ENCODE results near the gene SLC9A5.

The SLC9A5 gene

DNA sequence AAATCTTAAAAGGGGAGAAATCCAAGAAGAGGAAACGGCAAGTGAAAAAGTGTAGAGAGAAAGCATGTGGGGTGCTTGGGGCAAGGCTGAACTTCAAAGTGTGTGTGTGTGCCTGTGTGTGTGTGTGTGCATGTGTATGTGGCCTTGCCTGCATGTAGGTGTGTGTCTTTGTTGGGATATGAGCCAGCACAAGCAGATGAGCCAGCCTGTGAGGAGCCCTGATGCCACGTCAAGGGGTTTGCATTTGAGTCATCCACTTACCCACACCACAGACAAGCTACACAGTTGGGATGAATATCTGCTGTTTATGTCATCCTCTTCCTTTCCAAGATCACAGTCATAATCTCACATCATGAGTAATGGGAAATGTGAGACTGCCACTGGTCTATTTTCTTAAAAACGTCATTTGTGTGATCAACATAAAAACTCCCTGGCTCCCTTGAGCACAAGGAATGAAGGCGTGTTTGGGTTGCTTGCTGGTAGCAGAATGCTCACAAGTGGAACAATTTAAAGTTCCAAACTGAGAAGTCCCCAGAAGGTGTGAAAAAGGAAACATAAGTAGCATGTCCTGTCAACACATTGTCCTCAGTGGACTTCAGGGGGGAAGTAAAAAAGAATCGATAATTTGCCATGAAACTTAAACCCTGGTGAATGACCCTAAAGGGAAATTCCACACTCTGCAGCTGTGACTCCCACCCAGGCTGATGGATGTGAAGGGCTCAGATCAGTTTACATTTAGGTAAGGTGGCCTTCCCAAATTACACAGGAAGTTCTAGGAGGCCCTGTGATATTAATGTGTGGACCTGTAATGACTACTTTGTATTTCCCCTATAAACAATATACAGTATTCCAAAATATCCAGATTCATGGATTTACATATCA, 63.1 kb downstream of the SLC9A5 start:
- TF ChIP-seq, protein P1, sequence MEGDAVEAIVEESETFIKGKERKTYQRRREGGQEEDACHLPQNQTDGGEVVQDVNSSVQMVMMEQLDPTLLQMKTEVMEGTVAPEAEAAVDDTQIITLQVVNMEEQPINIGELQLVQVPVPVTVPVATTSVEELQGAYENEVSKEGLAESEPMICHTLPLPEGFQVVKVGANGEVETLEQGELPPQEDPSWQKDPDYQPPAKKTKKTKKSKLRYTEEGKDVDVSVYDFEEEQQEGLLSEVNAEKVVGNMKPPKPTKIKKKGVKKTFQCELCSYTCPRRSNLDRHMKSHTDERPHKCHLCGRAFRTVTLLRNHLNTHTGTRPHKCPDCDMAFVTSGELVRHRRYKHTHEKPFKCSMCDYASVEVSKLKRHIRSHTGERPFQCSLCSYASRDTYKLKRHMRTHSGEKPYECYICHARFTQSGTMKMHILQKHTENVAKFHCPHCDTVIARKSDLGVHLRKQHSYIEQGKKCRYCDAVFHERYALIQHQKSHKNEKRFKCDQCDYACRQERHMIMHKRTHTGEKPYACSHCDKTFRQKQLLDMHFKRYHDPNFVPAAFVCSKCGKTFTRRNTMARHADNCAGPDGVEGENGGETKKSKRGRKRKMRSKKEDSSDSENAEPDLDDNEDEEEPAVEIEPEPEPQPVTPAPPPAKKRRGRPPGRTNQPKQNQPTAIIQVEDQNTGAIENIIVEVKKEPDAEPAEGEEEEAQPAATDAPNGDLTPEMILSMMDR (IDR thresholded peaks at IDR 0.05), result no peak

DNA sequence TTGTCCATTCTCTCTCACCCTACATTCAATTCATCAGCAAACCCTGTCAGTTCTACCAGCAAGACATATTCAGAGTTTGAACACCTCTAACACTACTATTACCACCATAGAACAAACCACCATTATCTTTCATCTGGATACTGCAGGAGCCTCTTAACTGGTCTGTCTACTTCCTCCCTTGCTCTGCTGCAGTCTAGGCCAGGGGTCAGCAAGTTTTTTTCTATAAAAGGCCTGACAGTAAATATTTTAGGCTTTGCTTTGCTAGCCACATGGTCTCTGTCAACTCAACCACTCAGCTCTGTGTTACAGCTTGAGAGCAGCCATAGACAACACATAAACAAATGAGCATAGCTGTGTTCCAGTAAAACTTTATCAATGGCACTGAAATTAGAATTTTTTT, 63.9 kb downstream of the SLC9A5 start:
- TF ChIP-seq, protein P1 (IDR thresholded peaks at IDR 0.05), result no peak

DNA sequence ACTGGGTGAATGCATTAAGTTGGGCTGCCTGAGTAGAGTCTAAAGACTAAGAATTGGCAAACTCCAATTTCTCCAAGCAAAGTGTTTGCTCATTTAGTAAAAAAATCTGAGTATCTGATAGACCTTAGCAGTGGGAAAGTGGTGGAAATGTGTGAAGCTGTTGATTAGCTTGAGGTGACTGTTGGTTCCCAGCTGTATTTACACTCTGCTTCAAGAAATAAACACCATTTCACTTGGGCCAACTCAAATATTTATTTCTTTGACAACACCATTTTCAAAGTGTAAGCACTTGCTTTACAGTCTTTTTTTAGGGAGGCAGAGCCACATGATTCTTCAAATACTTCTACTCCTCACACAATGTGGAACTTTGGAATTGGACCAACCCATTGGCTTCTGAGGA, 69.1 kb downstream of the SLC9A5 start:
- TF ChIP-seq, protein P1 (IDR thresholded peaks at IDR 0.05), result no peak

Data from LNCAP (cell line).